ENCODE data around the gene PGAM2. TPM values are rescaled to one million over a fixed set of nuclear protein-coding genes. Genes with fewer than 3 reads are reported as not detected.
A peak's percentile ranks its signal among the peaks of the same experiment; 100 is the strongest.

Gene PGAM2
- polyA plus RNA-seq, 2 of the 4 experiments (the other 2 are of a cell fraction), result not detected

DNA sequence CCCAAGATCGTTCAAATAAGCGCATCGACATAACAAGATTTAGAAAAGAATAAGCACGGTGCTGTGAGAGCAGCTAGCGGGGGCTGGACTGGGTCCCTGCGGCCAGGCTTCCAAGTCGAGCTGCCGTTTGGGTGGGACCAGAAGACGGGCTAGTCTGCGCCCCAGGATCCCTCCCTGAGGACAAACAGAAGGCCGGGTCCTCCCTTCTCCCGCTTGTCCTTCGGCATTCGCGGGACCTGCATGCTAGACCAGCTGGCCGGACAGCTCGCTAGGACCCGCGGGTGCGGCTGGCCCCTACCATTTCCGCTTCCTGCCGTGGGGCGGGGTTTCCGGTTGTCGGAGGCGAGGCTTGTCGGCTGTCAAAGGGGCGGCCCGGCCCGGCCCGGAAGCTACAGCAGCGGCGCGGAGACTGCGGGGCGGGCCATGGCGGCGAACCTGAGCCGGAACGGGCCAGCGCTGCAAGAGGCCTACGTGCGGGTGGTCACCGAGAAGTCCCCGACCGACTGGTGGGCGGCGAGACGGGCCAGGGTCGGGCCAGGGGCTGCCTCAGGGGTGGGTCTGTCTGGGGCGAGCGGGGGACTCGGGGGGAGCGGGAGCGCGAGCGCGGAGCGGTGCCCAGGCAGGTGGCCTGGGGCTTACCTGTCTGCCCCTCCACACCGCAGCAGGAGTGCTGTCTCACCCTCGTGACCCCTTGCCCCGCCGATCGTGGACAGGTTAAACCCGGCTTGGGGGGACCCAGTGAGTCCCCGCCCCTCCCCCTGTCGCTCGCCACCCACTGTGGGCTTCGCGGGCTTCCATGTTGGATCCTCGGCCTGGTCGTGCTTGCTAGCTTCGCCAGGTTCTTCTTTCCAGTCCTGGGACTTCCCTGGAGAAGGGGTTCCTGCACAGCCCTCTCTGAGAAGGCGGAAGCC lies 20.8 kb downstream of the PGAM2 start, which contains the start of gene DBNL (continued):
- TF ChIP-seq KDM5A (IDR thresholded peaks at IDR 0.05) (peak; percentile 43; the same call in 1 of the 2 replicates), ESRRA (IDR thresholded peaks at IDR 0.05; ENCODE audit: borderline replicate concordance, low read length) (no peak), HEYL (CRISPR knock-in tag; IDR thresholded peaks at IDR 0.05) (no peak), RCOR1 (IDR thresholded peaks at IDR 0.05; ENCODE audit: low read depth, low read length) (no peak), HDAC2 (IDR thresholded peaks at IDR 0.05) (no peak), NPAS2 (CRISPR knock-in tag; IDR thresholded peaks at IDR 0.05; ENCODE audit: borderline replicate concordance) (no peak), PHF8 (IDR thresholded peaks at IDR 0.05; ENCODE audit: borderline replicate concordance, low read depth) (peak; percentile 38; the same call in 1 of the 2 replicates), FOSB (CRISPR knock-in tag; IDR thresholded peaks at IDR 0.05) (no peak)

DNA sequence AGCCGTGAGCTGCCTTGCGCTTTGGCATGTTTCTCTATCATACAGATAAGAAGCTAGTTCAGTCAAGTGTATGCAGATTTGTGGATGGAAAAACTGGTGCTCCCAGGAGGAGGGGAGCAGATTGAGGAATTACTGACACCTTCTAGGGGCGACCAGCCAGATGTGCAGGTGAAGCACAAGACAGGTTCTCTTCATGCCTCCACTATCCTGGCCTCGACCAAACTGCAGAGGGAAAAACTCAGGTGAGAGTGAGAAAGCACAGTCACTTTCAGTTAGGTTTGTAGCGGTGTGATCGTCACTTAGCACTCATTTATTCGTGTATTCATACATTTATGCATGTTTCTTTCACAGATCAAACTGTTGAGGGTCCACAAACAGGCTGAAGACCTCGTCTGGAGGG lies 21.5 kb downstream of the PGAM2 start:
- FAIRE-seq, result no peak
- 13% methylated on average over 8 of the region's 8 CpGs for WGBS (ENCODE audit: missing lambda C conversion rate)
- peak overlapping the region; percentile 86 for H3K4me2 ChIP-seq
- ChIA-PET POLR2A (interaction anchor here (0.9 to 2.3 kb wide), 7 partner anchors 9 to 1068 kb away, joined by 3 to 12 read pairs (median 4); partner anchors contain the start of genes PGAM2, POLD2, TBRG4 and UBE2D4), CTCF (interaction anchor here (1.7 kb wide), 1 partner anchor 10 kb away, joined by 5 read pairs; no protein-coding TSS in a partner anchor)
- no peak for TF ChIP-seq ESRRA (IDR thresholded peaks at IDR 0.05; ENCODE audit: borderline replicate concordance, low read length)
- TF ChIP-seq BHLHE40 (IDR thresholded peaks at IDR 0.05; ENCODE audit: low read depth, low read length), result no peak
- no peak for TF ChIP-seq NR3C1 (IDR thresholded peaks at IDR 0.05)
- no peak for TF ChIP-seq RARB (CRISPR knock-in tag; IDR thresholded peaks at IDR 0.05)
- no peak for TF ChIP-seq HOXB13 (CRISPR knock-in tag; IDR thresholded peaks at IDR 0.05; ENCODE audit: low read depth)
- no peak for TF ChIP-seq EHMT2 (IDR thresholded peaks at IDR 0.05; ENCODE audit: low read depth)
- TF ChIP-seq FOXS1 (CRISPR knock-in tag; IDR thresholded peaks at IDR 0.05), result no peak
- TF ChIP-seq RAD21 (conservative IDR thresholded peaks at IDR 0.05 in 1 of 2, IDR thresholded peaks at IDR 0.05 in 1 of 2), result no peak
- no peak for TF ChIP-seq EHF (CRISPR knock-in tag; IDR thresholded peaks at IDR 0.05)
- no peak for TF ChIP-seq CHD4 (IDR thresholded peaks at IDR 0.05; ENCODE audit: borderline replicate concordance)
- TF ChIP-seq, protein P1, sequence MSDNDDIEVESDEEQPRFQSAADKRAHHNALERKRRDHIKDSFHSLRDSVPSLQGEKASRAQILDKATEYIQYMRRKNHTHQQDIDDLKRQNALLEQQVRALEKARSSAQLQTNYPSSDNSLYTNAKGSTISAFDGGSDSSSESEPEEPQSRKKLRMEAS (IDR thresholded peaks at IDR 0.05), result no peak
- TF ChIP-seq, protein P2, sequence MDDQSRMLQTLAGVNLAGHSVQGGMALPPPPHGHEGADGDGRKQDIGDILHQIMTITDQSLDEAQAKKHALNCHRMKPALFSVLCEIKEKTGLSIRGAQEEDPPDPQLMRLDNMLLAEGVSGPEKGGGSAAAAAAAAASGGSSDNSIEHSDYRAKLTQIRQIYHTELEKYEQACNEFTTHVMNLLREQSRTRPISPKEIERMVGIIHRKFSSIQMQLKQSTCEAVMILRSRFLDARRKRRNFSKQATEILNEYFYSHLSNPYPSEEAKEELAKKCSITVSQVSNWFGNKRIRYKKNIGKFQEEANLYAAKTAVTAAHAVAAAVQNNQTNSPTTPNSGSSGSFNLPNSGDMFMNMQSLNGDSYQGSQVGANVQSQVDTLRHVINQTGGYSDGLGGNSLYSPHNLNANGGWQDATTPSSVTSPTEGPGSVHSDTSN (IDR thresholded peaks at IDR 0.05), result no peak
- TF ChIP-seq ZSCAN20 (CRISPR knock-in tag; IDR thresholded peaks at IDR 0.05), result no peak
- no peaks in the 10 kb centered on the region for H3K9me3 ChIP-seq
- peak overlapping the region; percentile 87 to 96 for H3K27ac ChIP-seq
- peak overlapping the region; percentile 89 for H3K4me3 ChIP-seq
- H3K4me1 ChIP-seq, result peaks cover 5% of the 10 kb centered on the region; the same call in 1 of the 3 replicates
- no peak for ATAC-seq
- DNase-seq (ENCODE audit: low read depth in 1 of 2, low spot score in 1 of 2), result no peak

DNA sequence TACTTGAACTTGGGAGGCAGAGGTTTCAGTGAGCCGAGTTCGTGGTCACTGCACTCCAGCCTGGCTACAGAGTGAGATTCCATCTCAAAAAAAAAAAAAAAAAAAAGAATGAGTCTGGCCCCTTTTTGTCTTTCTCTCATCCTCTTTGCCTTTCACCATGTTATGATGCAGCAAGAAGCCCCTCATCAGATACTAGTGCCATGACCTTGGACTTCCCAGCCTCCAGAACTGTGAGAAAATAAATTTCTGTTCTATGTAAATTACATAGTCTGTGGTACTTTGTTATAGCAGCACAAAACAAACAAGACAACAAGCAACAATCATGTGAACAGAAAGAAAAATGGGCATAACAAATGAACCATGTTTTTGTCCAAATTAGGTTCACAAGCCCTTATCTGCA lies 23.1 kb downstream of the PGAM2 start:
- ATAC-seq (no peak), DNase-seq (ENCODE audit: low read depth in 1 of 2, low spot score in 1 of 2) (no peak), FAIRE-seq (no peak)
- POLR2A ChIA-PET, result no interaction called here
- H3K9me3 ChIP-seq, result no peaks in the 10 kb centered on the region
- no peak overlapping the region for H3K27ac ChIP-seq
- no peak overlapping the region for H3K4me3 ChIP-seq
- WGBS (ENCODE audit: missing lambda C conversion rate), result 6% methylated on average over 2 of the region's 2 CpGs
- peaks cover 5% of the 10 kb centered on the region; the same call in 1 of the 3 replicates for H3K4me1 ChIP-seq
- no peak for TF ChIP-seq TFCP2L1 (CRISPR knock-in tag; IDR thresholded peaks at IDR 0.05)
- TF ChIP-seq, protein P3, sequence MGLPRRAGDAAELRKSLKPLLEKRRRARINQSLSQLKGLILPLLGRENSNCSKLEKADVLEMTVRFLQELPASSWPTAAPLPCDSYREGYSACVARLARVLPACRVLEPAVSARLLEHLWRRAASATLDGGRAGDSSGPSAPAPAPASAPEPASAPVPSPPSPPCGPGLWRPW (IDR thresholded peaks at IDR 0.05), result no peak
- TF ChIP-seq ZC3H11A (IDR thresholded peaks at IDR 0.05), result no peak
- TF ChIP-seq SREBF2 (IDR thresholded peaks at IDR 0.05), result no peak
- TF ChIP-seq, protein P4, sequence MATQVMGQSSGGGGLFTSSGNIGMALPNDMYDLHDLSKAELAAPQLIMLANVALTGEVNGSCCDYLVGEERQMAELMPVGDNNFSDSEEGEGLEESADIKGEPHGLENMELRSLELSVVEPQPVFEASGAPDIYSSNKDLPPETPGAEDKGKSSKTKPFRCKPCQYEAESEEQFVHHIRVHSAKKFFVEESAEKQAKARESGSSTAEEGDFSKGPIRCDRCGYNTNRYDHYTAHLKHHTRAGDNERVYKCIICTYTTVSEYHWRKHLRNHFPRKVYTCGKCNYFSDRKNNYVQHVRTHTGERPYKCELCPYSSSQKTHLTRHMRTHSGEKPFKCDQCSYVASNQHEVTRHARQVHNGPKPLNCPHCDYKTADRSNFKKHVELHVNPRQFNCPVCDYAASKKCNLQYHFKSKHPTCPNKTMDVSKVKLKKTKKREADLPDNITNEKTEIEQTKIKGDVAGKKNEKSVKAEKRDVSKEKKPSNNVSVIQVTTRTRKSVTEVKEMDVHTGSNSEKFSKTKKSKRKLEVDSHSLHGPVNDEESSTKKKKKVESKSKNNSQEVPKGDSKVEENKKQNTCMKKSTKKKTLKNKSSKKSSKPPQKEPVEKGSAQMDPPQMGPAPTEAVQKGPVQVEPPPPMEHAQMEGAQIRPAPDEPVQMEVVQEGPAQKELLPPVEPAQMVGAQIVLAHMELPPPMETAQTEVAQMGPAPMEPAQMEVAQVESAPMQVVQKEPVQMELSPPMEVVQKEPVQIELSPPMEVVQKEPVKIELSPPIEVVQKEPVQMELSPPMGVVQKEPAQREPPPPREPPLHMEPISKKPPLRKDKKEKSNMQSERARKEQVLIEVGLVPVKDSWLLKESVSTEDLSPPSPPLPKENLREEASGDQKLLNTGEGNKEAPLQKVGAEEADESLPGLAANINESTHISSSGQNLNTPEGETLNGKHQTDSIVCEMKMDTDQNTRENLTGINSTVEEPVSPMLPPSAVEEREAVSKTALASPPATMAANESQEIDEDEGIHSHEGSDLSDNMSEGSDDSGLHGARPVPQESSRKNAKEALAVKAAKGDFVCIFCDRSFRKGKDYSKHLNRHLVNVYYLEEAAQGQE (IDR thresholded peaks at IDR 0.05), result no peak
- no peak for TF ChIP-seq POLR2AphosphoS2 (conservative IDR thresholded peaks at IDR 0.05; ENCODE audit: low read length)
- TF ChIP-seq CBX2 (IDR thresholded peaks at IDR 0.05; ENCODE audit: borderline replicate concordance, low read depth), result no peak
- no peak for TF ChIP-seq PHF8 (IDR thresholded peaks at IDR 0.05; ENCODE audit: borderline replicate concordance, low read depth)
- TF ChIP-seq KDM1A (IDR thresholded peaks at IDR 0.05; ENCODE audit: low read depth), result no peak
- TF ChIP-seq RAD21 (conservative IDR thresholded peaks at IDR 0.05 in 1 of 2, IDR thresholded peaks at IDR 0.05 in 1 of 2), result no peak
- no peak for TF ChIP-seq FOSL2 (IDR thresholded peaks at IDR 0.05)
- no peak for TF ChIP-seq FOSL2 (CRISPR knock-in tag; IDR thresholded peaks at IDR 0.05)
- TF ChIP-seq RARB (CRISPR knock-in tag; IDR thresholded peaks at IDR 0.05), result no peak
- no peak for TF ChIP-seq KDM5A (IDR thresholded peaks at IDR 0.05)
- no peak for TF ChIP-seq MAZ (IDR thresholded peaks at IDR 0.05; ENCODE audit: borderline replicate concordance, low read depth, low read length)
- no peak overlapping the region for H3K4me2 ChIP-seq
- CTCF ChIA-PET, result interaction anchor here (0.6 kb wide), 1 partner anchor 22 kb away, joined by 3 read pairs; no protein-coding TSS in a partner anchor
